CD4-positive, CD25-positive, alpha-beta regulatory T cell (primary cell): Measurements from ENCODE around the gene RETREG1. TPM values are rescaled to one million over a fixed set of nuclear protein-coding genes. Genes with fewer than 3 reads are reported as not detected.

Source experiments
- ATAC-seq, 2 donors: fragments of 150-1000 bp; cut with Tn5 transposase; one replicate each; pipeline ENCODE4 v1.10.0; 2021; ENCODE audit warnings: low read depth in 2 of 2, moderate number of reproducible peaks in 2 of 2, moderate library complexity in 1 of 2
- DNase-seq, 3 donors: peaks; one replicate each; pipeline versions ENCODE4 v3.0.0 to v3.0.0-alpha.2; 2012 to 2022; ENCODE audit warnings: mixed read lengths in 1 of 3
- H3K27ac ChIP-seq: one replicate; pipeline ENCODE4 v1.7.0; 2013; ENCODE audit warnings: mild to moderate bottlenecking, low read length; ENCODE audit not compliant: insufficient read depth, poor library complexity, severe bottlenecking
- H3K27me3 ChIP-seq: one replicate; pipeline ENCODE4 v1.7.0; 2013; ENCODE audit warnings: low read length; ENCODE audit not compliant: control insufficient read depth, insufficient read depth
- H3K36me3 ChIP-seq: one replicate; pipeline ENCODE4 v1.7.0; 2013; ENCODE audit warnings: mild to moderate bottlenecking, low read length, moderate library complexity; ENCODE audit not compliant: control insufficient read depth, insufficient read depth
- H3K4me1 ChIP-seq: 2 replicates; pipeline ENCODE4 v1.7.0; 2013; ENCODE audit warnings: mild to moderate bottlenecking, low read length; ENCODE audit not compliant: insufficient read depth, control insufficient read depth, poor library complexity, severe bottlenecking
- H3K4me3 ChIP-seq: one replicate; pipeline ENCODE4 v1.7.0; 2013; ENCODE audit warnings: low read depth, mild to moderate bottlenecking, low read length, moderate library complexity
- H3K9me3 ChIP-seq, 2 experiments: 1 replicate in 1 of 2; 2 replicates in 1 of 2; pipeline ENCODE4 v1.7.0; 2013; ENCODE audit warnings: low read length in 2 of 2, mild to moderate bottlenecking in 1 of 2, moderate library complexity in 1 of 2; ENCODE audit not compliant: control insufficient read depth in 2 of 2
- H3K27ac Mint-ChIP-seq, 3 donors: one replicate each; pipeline ENCODE4 v1.8.0; 2020 to 2022; ENCODE audit warnings: mild to moderate bottlenecking in 3 of 3, mixed read lengths in 3 of 3, moderate library complexity in 2 of 3
- H3K27me3 Mint-ChIP-seq: one replicate; pipeline ENCODE4 v1.8.0; 2022; ENCODE audit warnings: mild to moderate bottlenecking, mixed read lengths
- H3K36me3 Mint-ChIP-seq: one replicate; pipeline ENCODE4 v1.8.0; 2020; ENCODE audit warnings: mixed read lengths
- H3K4me1 Mint-ChIP-seq, 4 donors: one replicate each; pipeline ENCODE4 v1.8.0; 2020 to 2022; ENCODE audit warnings: mixed read lengths in 4 of 4, mild to moderate bottlenecking in 1 of 4
- H3K4me3 Mint-ChIP-seq, 4 donors: one replicate each; pipeline ENCODE4 v1.8.0; 2020 to 2022; ENCODE audit warnings: mild to moderate bottlenecking in 4 of 4, mixed read lengths in 4 of 4, moderate library complexity in 3 of 4
- H3K9me3 Mint-ChIP-seq, 7 donors: one replicate each; pipeline ENCODE4 v1.8.0; 2020 to 2022; ENCODE audit warnings: mixed read lengths in 7 of 7, mild to moderate bottlenecking in 3 of 7, moderate library complexity in 2 of 7
- polyA plus RNA-seq, 4 donors: library from polyadenylated mRNA; unstranded; fragments of 300-500 nt; fragmentation: Illumina TruSeq; gene quantifications; one replicate each; pipeline ENCODE4 v1.2.3, GENCODE V29; 2021
- total RNA-seq: library from RNA; stranded (reverse); gene quantifications from one replicate; pipeline ENCODE4 v1.2.3, GENCODE V29; 2022

RETREG1 gene, protein sequence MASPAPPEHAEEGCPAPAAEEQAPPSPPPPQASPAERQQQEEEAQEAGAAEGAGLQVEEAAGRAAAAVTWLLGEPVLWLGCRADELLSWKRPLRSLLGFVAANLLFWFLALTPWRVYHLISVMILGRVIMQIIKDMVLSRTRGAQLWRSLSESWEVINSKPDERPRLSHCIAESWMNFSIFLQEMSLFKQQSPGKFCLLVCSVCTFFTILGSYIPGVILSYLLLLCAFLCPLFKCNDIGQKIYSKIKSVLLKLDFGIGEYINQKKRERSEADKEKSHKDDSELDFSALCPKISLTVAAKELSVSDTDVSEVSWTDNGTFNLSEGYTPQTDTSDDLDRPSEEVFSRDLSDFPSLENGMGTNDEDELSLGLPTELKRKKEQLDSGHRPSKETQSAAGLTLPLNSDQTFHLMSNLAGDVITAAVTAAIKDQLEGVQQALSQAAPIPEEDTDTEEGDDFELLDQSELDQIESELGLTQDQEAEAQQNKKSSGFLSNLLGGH
- total RNA-seq (31.0 TPM), polyA plus RNA-seq (100 to 1,000 TPM in 1 of 4 donors, 10 to 100 TPM in 3; 52.1 to 123 (median 78.7) TPM)

DNA sequence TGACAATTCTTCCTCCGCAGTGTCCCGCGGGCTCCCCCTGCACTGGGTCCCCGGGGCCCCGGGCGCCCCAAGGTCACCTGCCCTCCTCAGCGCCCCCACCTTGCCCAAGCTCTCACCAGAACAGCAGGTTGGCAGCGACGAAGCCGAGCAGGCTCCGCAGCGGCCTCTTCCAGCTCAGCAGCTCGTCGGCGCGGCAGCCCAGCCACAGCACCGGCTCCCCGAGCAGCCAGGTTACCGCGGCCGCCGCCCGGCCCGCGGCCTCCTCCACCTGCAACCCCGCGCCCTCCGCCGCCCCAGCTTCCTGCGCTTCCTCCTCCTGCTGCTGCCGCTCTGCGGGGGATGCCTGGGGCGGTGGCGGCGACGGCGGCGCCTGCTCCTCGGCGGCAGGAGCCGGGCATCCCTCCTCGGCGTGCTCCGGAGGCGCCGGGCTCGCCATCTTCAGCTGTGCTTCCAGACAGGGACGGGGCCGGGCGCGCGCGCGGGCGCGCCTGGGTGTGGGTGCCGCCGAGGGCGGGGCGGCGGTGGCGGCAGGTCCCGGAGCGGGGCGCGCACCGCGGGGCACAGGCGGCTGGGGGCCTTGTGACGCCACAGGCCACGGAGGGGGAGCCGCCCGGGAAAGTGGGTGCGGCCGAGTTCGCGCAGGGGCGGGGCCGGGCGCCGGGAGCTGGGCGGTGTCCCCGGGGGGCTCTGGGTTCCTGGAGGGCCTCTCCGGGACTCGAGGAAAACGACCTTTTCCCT, at the start of gene RETREG1:
RETREG1 (minus strand) TSS at position 462 of the 738 bp plus-strand sequence; CDS start at position 436, 26 bp downstream.
- Histone ChIP-seq H3K27me3 (no peaks in the 10 kb centered on the region), H3K9me3 (no peaks in the 10 kb centered on the region), H3K36me3 (no peaks in the 10 kb centered on the region), H3K27ac (peak within 1 kb of the TSS; percentile 89), H3K4me1 (peaks cover 32% of the 10 kb centered on the region), H3K4me3 (peak within 1 kb of the TSS; percentile 88)
- peak within 1 kb of the TSS; percentile 91 to 97 (median 96) for H3K27ac Mint-ChIP-seq
- H3K27me3 Mint-ChIP-seq = no peaks in the 10 kb centered on the region
- H3K4me3 Mint-ChIP-seq = peak within 1 kb of the TSS in 3 of 4 donors; percentile 84 to 99 (median 99)
- peaks cover 15 to 47% (median 31%) of the 10 kb centered on the region in 4 donors for H3K4me1 Mint-ChIP-seq
- peak; percentile 81 to 83 for ATAC-seq
- peak; percentile 77 to 85 (median 79) for DNase-seq
- H3K9me3 Mint-ChIP-seq = no peaks in the 10 kb centered on the region
- H3K36me3 Mint-ChIP-seq = peaks cover 14% of the 10 kb centered on the region

DNA sequence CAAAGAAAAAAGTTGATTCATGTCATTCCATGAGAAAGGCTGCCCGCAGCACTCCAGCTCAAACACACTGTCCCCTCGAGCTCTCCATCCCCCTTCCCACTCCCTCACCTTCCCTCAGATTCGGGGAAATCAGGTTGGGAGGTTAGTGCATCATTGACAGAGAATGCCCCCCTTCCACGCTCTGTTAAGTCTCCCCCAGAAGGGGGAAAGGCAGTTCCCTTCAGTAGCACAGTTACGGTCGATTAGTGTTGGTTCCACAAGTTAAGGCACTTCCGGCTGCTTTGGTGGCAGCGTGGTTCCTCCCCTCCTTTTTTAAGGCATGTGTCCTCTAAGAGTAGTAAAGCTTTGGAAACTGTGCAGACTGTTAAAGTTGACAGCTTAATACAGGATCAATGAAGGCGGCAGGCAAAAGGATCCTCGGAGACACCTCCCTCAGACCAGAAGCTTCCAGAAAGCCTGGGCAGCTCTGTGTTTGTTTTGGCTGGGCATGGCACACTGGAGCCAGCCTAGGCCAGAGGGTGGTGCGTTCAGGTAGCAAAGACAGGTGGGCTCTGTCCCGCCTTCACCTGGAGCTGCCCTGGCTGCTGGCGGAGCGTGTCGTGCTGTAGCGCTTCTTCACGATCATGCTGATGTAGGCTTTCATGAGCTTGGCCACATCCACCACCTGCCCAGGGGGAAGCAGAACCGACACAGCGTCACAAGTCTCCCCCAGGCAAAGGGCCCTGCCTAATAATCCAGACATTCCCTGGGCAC, 49.5 kb upstream of the RETREG1 start:
- H3K36me3 ChIP-seq = no peaks in the 10 kb centered on the region
- no peaks in the 10 kb centered on the region for H3K27me3 ChIP-seq
- Mint-ChIP-seq H3K4me1 (peaks cover 0 to 2% (median 1%) of the 10 kb centered on the region in 4 donors), H3K36me3 (no peaks in the 10 kb centered on the region), H3K9me3 (peaks cover 0 to 1% (median 0%) of the 10 kb centered on the region in 7 donors), H3K27ac (peak overlapping the region in 1 of 3 donors; percentile 46), H3K27me3 (peaks cover 8% of the 10 kb centered on the region), H3K4me3 (no peak overlapping the region)
- no peak overlapping the region for H3K27ac ChIP-seq
- ATAC-seq = no peak
- DNase-seq = no peak
- no peaks in the 10 kb centered on the region for H3K4me1 ChIP-seq
- H3K4me3 ChIP-seq = no peak overlapping the region
- H3K9me3 ChIP-seq = no peaks in the 10 kb centered on the region

DNA sequence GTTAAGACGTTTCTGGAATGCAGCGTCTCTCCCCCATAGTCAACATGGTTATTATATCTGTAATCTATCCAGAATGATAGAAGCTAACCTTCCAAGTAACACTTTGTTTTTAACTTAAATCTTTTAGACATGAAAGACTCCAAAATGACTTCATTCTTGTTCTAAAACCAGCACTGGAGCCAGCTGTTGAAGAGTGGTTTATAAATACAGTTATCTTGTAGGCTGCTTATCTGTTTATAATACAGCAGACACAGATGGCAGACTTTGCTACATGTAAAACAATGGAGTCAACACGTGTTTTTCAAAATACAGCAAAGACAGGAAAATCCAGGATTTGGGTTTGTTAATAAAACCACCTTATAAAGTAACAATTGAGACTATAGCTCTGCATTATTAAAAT, 48.8 kb upstream of the RETREG1 start:
- H3K4me1 Mint-ChIP-seq = peaks cover 0 to 4% (median 2%) of the 10 kb centered on the region in 4 donors
- peaks cover 0 to 1% (median 0%) of the 10 kb centered on the region in 7 donors for H3K9me3 Mint-ChIP-seq
- no peaks in the 10 kb centered on the region for H3K4me1 ChIP-seq
- no peak overlapping the region for H3K4me3 Mint-ChIP-seq
- H3K27ac ChIP-seq = no peak overlapping the region
- H3K9me3 ChIP-seq = no peaks in the 10 kb centered on the region
- peaks cover 9% of the 10 kb centered on the region for H3K27me3 Mint-ChIP-seq
- ATAC-seq (no peak), DNase-seq (no peak)
- H3K27me3 ChIP-seq = no peaks in the 10 kb centered on the region
- H3K36me3 Mint-ChIP-seq = no peaks in the 10 kb centered on the region
- H3K27ac Mint-ChIP-seq = no peak overlapping the region
- no peaks in the 10 kb centered on the region for H3K36me3 ChIP-seq
- no peak overlapping the region for H3K4me3 ChIP-seq

DNA sequence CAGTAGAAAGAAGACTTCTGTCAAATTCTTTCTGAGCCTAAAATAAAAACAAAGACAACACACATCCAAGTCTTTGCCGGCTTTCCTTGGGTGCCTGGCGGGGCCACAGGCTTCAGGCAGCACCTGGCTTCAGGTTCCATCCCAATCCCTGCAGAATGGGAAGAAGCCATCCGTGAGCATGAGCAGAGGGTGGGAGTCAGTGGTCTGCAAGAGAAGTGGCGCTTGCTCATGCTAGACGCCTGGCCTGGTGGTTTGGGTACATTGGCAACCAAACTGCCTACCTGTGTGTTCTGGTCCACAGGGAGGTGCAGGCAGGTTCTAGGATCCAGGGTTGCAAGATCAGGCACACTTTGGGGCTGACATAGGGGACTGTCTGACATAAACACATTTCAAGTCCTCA, 47.6 kb upstream of the RETREG1 start:
- H3K27ac Mint-ChIP-seq = no peak overlapping the region
- peaks cover 0 to 2% (median 0%) of the 10 kb centered on the region in 7 donors for H3K9me3 Mint-ChIP-seq
- ATAC-seq (no peak), DNase-seq (no peak)
- peaks cover 5% of the 10 kb centered on the region for H3K27me3 Mint-ChIP-seq
- no peaks in the 10 kb centered on the region for H3K4me1 ChIP-seq
- H3K36me3 Mint-ChIP-seq = no peaks in the 10 kb centered on the region
- no peaks in the 10 kb centered on the region for H3K9me3 ChIP-seq
- H3K4me3 Mint-ChIP-seq = no peak overlapping the region
- H3K36me3 ChIP-seq = no peaks in the 10 kb centered on the region
- H3K27me3 ChIP-seq = no peaks in the 10 kb centered on the region
- no peak overlapping the region for H3K4me3 ChIP-seq
- H3K4me1 Mint-ChIP-seq = peaks cover 0 to 4% (median 2%) of the 10 kb centered on the region in 4 donors
- no peak overlapping the region for H3K27ac ChIP-seq

DNA sequence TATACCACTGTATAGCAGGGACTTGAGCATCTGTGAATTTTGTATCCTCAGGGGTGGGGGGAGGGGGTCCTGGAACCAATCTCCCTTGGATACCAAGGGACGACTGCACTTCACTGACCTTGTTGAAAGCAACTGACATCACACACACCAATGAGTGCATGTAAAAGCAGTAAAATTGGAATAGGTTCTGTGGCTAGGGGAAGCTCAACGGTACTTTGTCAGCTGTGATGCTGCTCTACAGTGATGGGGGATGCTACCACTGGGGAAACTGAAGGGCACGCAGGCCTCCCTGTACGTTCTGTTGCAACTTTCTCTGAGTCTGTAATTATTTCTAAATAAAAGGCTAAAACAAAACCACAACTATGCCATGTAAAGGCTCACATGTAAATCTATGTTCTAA, 47.0 kb upstream of the RETREG1 start:
- no peak overlapping the region for H3K27ac Mint-ChIP-seq
- H3K36me3 Mint-ChIP-seq = no peaks in the 10 kb centered on the region
- H3K27me3 Mint-ChIP-seq = peaks cover 5% of the 10 kb centered on the region
- no peak overlapping the region for H3K4me3 ChIP-seq
- no peaks in the 10 kb centered on the region for H3K4me1 ChIP-seq
- no peaks in the 10 kb centered on the region for H3K27me3 ChIP-seq
- peaks cover 0 to 4% (median 2%) of the 10 kb centered on the region in 4 donors for H3K4me1 Mint-ChIP-seq
- H3K27ac ChIP-seq = no peak overlapping the region
- H3K4me3 Mint-ChIP-seq = no peak overlapping the region
- no peak for ATAC-seq
- H3K9me3 Mint-ChIP-seq = peaks cover 0 to 2% (median 0%) of the 10 kb centered on the region in 7 donors
- no peaks in the 10 kb centered on the region for H3K36me3 ChIP-seq
- H3K9me3 ChIP-seq = no peaks in the 10 kb centered on the region
- no peak for DNase-seq

DNA sequence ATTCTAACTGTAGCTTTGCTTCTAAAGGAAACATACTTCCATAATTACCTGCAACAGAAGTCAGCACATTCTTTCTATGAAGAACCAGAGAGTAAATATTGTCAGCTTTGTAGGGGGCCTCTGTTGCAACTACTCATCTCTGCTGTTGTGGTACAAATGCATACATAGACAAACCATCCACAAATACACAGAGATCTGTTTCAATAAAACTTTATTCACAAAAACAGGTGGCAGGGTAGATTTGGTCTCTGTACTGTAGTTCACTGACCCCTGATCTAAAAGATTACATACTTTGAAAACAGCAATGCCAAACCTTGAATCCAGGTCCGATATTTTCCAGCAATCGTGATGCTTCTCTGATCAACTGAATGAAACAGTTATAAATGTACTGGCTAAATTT, 44.9 kb upstream of the RETREG1 start:
- no peak overlapping the region for H3K27ac ChIP-seq
- H3K9me3 Mint-ChIP-seq = peaks cover 0 to 5% (median 0%) of the 10 kb centered on the region in 7 donors
- H3K4me1 Mint-ChIP-seq = peaks cover 0 to 4% (median 2%) of the 10 kb centered on the region in 4 donors
- peaks cover under 1% of the 10 kb centered on the region for H3K27me3 ChIP-seq
- no peaks in the 10 kb centered on the region for H3K9me3 ChIP-seq
- ATAC-seq (no peak), DNase-seq (no peak)
- no peak overlapping the region for H3K4me3 ChIP-seq
- no peak overlapping the region for H3K4me3 Mint-ChIP-seq
- H3K27ac Mint-ChIP-seq = no peak overlapping the region
- H3K27me3 Mint-ChIP-seq = peaks cover 14% of the 10 kb centered on the region
- H3K36me3 Mint-ChIP-seq = no peaks in the 10 kb centered on the region
- H3K36me3 ChIP-seq = no peaks in the 10 kb centered on the region
- no peaks in the 10 kb centered on the region for H3K4me1 ChIP-seq

DNA sequence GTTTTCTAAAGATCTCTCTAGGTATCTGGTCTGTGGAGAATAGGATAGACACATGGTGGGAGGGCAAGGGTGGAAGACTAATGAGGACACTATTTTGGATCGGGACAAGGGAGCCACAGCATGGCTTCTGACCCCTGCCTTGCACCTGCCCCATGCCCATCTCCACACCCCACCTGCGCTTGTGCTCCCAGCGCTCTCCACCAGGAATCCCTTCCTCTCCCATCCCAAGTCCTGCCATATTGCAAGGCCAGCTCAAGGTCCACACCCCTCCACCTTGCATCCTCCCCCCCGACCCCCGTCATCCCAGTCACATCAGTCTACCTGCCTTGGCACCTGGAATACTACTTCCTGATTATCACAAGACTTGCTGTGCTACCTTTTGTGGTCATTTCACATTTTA, 44.2 kb upstream of the RETREG1 start:
- Histone ChIP-seq H3K4me3 (no peak overlapping the region), H3K27ac (no peak overlapping the region), H3K27me3 (peaks cover 2% of the 10 kb centered on the region), H3K9me3 (no peaks in the 10 kb centered on the region), H3K36me3 (no peaks in the 10 kb centered on the region), H3K4me1 (no peaks in the 10 kb centered on the region)
- Mint-ChIP-seq H3K27ac (no peak overlapping the region), H3K36me3 (no peaks in the 10 kb centered on the region), H3K9me3 (peaks cover 0 to 5% (median 0%) of the 10 kb centered on the region in 7 donors), H3K27me3 (peaks cover 14% of the 10 kb centered on the region), H3K4me1 (peaks cover 0 to 4% (median 2%) of the 10 kb centered on the region in 4 donors), H3K4me3 (no peak overlapping the region)
- ATAC-seq = no peak
- no peak for DNase-seq
